Gastroesophageal sphincter (tissue), 4 donors: ENCODE results near the gene CPN2. TPM values are rescaled to one million over a fixed set of nuclear protein-coding genes. Genes with fewer than 3 reads are reported as not detected.
A peak's percentile ranks its signal among the peaks of the same experiment; 100 is the strongest.

ENCODE experiments used
- ATAC-seq: fragments of 150-250 bp; one replicate; pipeline ENCODE4 v1.9.1; 2016; ENCODE audit warnings: mild to moderate bottlenecking, moderate library complexity
- H3K27ac ChIP-seq, 4 donors: fragments of 200-600 bp; sonication (generic) in 3 of 4; 1 replicate in 3 of 4; 2 replicates in 1 of 4; pipeline ENCODE4 v1.5.1; 2016 to 2019
- H3K27me3 ChIP-seq: fragments of 200-600 bp; sonication (generic); one replicate; pipeline ENCODE4 v1.5.1; 2019
- H3K36me3 ChIP-seq, 2 donors: fragments of 200-600 bp; sonication (generic); one replicate each; pipeline ENCODE4 v1.5.1; 2019; ENCODE audit warnings: control low read depth in 1 of 2
- H3K4me1 ChIP-seq, 3 donors: fragments of 200-600 bp; sonication (generic); 1 replicate in 2 of 3; 2 replicates in 1 of 3; pipeline ENCODE4 v1.5.1; 2016 to 2019; ENCODE audit warnings: control low read depth in 2 of 3
- H3K4me3 ChIP-seq, 2 donors: fragments of 200-600 bp; sonication (generic); one replicate each; pipeline ENCODE4 v1.5.1; 2019; ENCODE audit warnings: mild to moderate bottlenecking in 1 of 2, moderate library complexity in 1 of 2
- H3K9me3 ChIP-seq, 3 donors: fragments of 200-600 bp; sonication (generic); one replicate each; pipeline ENCODE4 v1.5.1; 2017 to 2019; ENCODE audit warnings: control low read depth in 2 of 3
- EP300 ChIP-seq: sonication (generic); formaldehyde crosslinking; IDR thresholded peaks from one replicate; pipeline ENCODE4 v1.6.1; 2017; ENCODE audit warnings: antibody characterized with exemption, mild to moderate bottlenecking
- POLR2A ChIP-seq, 2 donors: fragments of 450-650 bp; IDR thresholded peaks; one replicate each; pipeline ENCODE4 v1.6.1; 2017; ENCODE audit warnings: antibody characterized with exemption in 2 of 2, mild to moderate bottlenecking in 2 of 2, moderate library complexity in 1 of 2
- POLR2AphosphoS5 ChIP-seq: sonication (generic); formaldehyde crosslinking; IDR thresholded peaks from one replicate; pipeline ENCODE4 v1.6.1; 2017; ENCODE audit warnings: antibody characterized with exemption
- WGBS, 2 donors: methylation state at CpG; one replicate each; pipeline ENCODE4 v1.1.5; 2018; ENCODE audit warnings: low coverage in 1 of 2; 5-methylcytosine and 5-hydroxymethylcytosine counted together
- total RNA-seq, 4 donors: library from RNA; depleted of rRNA; stranded (reverse); fragments of >200 nt; gene quantifications; one replicate each; pipeline ENCODE4 v1.1.0, GENCODE V29; 2016
- TF ChIP-seq, protein P1 (sequence below), 4 experiments: fragments of 200-600 bp in 2 of 4; fragments of 450-650 bp in 2 of 4; sonication (generic) in 1 of 4; IDR thresholded peaks; one replicate each; pipeline ENCODE4 v1.5.1; 2017 to 2019; ENCODE audit warnings: antibody characterized with exemption in 4 of 4, mild to moderate bottlenecking in 2 of 4, moderate library complexity in 2 of 4

CPN2 gene
- total RNA-seq, 4 donors from 2014 or later, result not detected

DNA sequence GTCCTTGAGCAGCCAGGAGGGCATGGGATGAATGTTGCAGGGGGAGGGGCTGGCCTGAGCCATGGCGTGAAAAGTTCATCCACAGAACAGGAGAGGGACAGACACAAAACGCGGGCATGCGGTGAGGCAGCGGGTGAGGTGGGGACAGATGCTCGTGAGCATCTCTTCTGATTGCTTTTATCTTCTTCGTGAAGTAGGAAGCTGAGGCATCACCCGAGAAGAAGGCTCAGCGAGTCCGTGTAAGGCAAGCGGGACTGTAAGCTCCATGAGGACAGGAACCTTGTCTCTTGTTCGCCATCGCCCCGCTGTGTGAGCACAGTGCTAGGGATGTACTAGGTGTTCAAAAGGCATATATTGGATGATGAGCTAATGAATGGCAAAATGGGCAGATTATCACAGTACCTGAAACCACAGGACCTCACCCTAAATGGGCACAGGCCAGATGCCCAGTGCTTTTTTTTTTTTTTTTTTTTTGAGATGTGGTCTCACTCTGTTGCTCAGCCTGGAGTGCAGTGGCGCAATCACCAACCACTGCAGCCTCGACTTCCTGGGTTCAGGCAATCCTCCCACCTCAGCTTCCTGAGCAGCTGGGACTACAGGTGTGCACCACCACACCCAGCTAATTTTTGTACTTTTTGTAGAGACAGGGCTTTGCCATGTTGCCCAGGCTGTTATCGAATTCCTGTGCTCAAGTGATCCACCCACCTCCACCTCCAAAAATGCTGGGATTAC is 46.8 kb downstream of the CPN2 start:
- H3K27ac ChIP-seq, result no peak overlapping the region
- WGBS, 2 donors, result 96 to 98% methylated on average over 11 to 12 of the region's 17 CpGs
- no peaks in the 10 kb centered on the region for H3K27me3 ChIP-seq
- no peaks in the 10 kb centered on the region for H3K9me3 ChIP-seq
- no peak for ATAC-seq
- H3K36me3 ChIP-seq, result no peaks in the 10 kb centered on the region
- H3K4me1 ChIP-seq, result peaks cover 0 to 14% (median 5%) of the 10 kb centered on the region in 3 donors
- no peak overlapping the region for H3K4me3 ChIP-seq
- TF ChIP-seq EP300 (no peak), POLR2AphosphoS5 (no peak), POLR2A (IDR thresholded peaks at IDR 0.05) (no peak)
- TF ChIP-seq, protein P1, sequence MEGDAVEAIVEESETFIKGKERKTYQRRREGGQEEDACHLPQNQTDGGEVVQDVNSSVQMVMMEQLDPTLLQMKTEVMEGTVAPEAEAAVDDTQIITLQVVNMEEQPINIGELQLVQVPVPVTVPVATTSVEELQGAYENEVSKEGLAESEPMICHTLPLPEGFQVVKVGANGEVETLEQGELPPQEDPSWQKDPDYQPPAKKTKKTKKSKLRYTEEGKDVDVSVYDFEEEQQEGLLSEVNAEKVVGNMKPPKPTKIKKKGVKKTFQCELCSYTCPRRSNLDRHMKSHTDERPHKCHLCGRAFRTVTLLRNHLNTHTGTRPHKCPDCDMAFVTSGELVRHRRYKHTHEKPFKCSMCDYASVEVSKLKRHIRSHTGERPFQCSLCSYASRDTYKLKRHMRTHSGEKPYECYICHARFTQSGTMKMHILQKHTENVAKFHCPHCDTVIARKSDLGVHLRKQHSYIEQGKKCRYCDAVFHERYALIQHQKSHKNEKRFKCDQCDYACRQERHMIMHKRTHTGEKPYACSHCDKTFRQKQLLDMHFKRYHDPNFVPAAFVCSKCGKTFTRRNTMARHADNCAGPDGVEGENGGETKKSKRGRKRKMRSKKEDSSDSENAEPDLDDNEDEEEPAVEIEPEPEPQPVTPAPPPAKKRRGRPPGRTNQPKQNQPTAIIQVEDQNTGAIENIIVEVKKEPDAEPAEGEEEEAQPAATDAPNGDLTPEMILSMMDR (IDR thresholded peaks at IDR 0.05), result no peak

DNA sequence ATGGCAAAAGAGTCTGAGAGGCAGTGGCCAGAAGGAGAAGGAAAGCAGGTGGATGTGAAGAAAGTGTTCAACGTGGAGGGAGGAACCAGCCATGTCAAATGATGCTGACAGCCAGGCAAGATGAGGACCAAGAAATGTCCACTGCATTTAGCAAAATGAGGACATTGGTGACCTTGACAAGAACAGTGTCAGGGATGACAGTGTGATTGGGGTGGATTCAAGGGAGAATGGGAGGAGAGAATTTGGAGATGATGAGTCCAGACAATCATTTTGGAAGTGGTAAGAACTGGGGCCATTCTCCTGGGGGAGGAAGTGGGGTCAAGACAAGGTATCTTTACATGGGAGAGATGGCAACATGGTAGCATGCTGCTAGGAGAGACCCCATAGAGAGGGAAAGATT is 47.4 kb downstream of the CPN2 start:
- Histone ChIP-seq H3K4me3 (no peak overlapping the region), H3K4me1 (peaks cover 0 to 14% (median 5%) of the 10 kb centered on the region in 3 donors), H3K27me3 (no peaks in the 10 kb centered on the region), H3K36me3 (no peaks in the 10 kb centered on the region), H3K27ac (no peak overlapping the region), H3K9me3 (no peaks in the 10 kb centered on the region)
- TF ChIP-seq POLR2AphosphoS5 (no peak), EP300 (no peak), POLR2A (IDR thresholded peaks at IDR 0.05) (no peak)
- TF ChIP-seq, protein P1 (IDR thresholded peaks at IDR 0.05), result no peak
- 45 to 83% methylated on average over 1 of the region's 1 CpG for WGBS, 2 donors
- no peak for ATAC-seq

DNA sequence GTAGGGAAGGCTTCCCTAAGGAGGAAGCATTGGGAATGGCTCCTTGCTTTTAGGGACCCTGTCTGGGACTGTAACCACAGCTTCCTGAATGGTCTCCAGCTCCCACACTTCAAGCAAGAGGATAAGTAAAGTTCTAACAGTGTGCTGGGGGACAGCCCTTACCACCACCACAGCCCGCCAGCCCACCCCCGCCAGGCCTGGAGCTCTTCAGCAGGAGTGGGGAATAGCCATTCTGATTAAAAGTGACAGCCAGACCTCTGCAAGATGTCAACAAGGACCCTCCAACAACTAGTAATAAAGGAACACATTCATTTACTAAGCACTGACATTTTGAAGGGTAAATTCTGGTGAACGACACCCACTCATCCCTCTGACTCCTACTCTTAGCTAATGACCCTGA is 49.4 kb downstream of the CPN2 start:
- Histone ChIP-seq H3K9me3 (no peaks in the 10 kb centered on the region), H3K4me3 (no peak overlapping the region), H3K36me3 (no peaks in the 10 kb centered on the region), H3K27ac (no peak overlapping the region), H3K27me3 (no peaks in the 10 kb centered on the region), H3K4me1 (peaks cover 0 to 23% (median 5%) of the 10 kb centered on the region in 3 donors)
- TF ChIP-seq EP300, result no peak
- no peak for TF ChIP-seq POLR2AphosphoS5
- TF ChIP-seq, protein P1 (IDR thresholded peaks at IDR 0.05), result no peak
- 93% methylated on average over 3 of the region's 3 CpGs; no CpG with 5 or more reads in 1 of the 2 donors for whole genome bisulfite sequencing, 2 donors
- no peak for ATAC-seq

DNA sequence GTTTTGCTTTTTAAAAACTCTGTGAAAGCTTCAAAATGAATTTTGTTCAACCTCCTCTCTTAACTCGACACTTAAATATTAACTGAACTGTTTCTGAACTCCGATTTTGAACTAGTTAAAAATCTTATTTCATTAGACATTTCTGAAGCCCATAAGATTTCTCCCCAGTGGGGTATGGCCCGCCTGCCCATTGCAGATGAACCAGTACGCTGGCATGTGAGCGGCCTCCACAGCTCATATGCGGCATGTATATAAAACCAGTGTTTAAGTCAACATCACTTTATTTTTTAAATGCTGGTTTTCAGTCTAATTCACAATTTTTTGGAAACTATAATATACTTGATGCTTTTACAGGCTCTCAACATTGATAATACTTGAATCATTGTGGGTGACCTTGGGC is 50.2 kb downstream of the CPN2 start:
- H3K27ac ChIP-seq, result peak overlapping the region in 2 of 4 donors; percentile 83 to 86
- H3K27me3 ChIP-seq, result no peaks in the 10 kb centered on the region
- 92 to 97% methylated on average over 5 to 6 of the region's 6 CpGs for WGBS, 2 donors
- H3K9me3 ChIP-seq, result no peaks in the 10 kb centered on the region
- H3K36me3 ChIP-seq, result no peaks in the 10 kb centered on the region
- TF ChIP-seq EP300 (no peak), POLR2AphosphoS5 (no peak), POLR2A (IDR thresholded peaks at IDR 0.05) (no peak)
- TF ChIP-seq, protein P1 (IDR thresholded peaks at IDR 0.05), result no peak
- peaks cover 0 to 31% (median 5%) of the 10 kb centered on the region in 3 donors for H3K4me1 ChIP-seq
- no peak for ATAC-seq
- H3K4me3 ChIP-seq, result no peak overlapping the region

DNA sequence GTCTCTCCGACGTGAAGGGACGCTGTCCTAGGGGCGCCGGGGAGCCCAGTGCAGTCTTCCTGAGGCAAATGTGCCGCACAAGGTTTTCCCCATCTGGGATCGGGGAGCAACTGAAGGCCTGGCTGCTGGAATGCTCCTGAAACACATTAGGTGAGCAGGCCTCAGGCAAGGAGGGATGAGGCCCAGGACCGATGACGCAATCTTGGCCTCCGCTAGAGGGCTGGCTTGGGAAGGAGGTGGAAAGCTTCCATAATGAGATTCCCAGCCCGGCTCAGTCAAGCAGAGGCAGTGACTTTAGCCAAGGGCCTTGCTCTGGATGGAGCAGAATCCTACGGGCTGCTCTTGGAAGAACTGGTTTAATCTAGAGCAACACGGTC is 50.8 kb downstream of the CPN2 start:
- Histone ChIP-seq H3K4me3 (no peak overlapping the region), H3K36me3 (no peaks in the 10 kb centered on the region), H3K27me3 (no peaks in the 10 kb centered on the region), H3K9me3 (no peaks in the 10 kb centered on the region), H3K27ac (peak overlapping the region; percentile 62 to 89 (median 84)), H3K4me1 (peaks cover 0 to 32% (median 5%) of the 10 kb centered on the region in 3 donors)
- no peak for TF ChIP-seq EP300
- TF ChIP-seq POLR2AphosphoS5, result peak; percentile 77
- TF ChIP-seq, protein P1 (IDR thresholded peaks at IDR 0.05), result peak in 3 of 4 experiments; percentile 24 to 36 (median 25)
- ATAC-seq, result peak; percentile 94
- WGBS, 2 donors, result 40 to 87% methylated on average over 3 to 4 of the region's 13 CpGs
